Measurements from ENCODE around the gene ABR. TPM values are rescaled to one million over a fixed set of nuclear protein-coding genes. Genes with fewer than 3 reads are reported as not detected.

ABR gene
- total and polyA plus RNA-seq, 2 of the 8 experiments (the other 6 are each of a cell fraction or from before 2014, with no cell fraction given) = 44.8 to 47.2 TPM

- no peaks in the 10 kb centered on the region; a peak in 1 of 4 replicates for H3K9me3 ChIP-seq (ENCODE audit: insufficient read depth in 2 of 2, low read depth in 1 of 2, low read length in 1 of 2)
- POLR2A ChIA-PET (ENCODE audit: partially characterized antibody) = interaction anchor here (0.9 to 1.5 kb wide), 2 partner anchors 12 to 14 kb away, joined by 3 to 4 read pairs; no protein-coding TSS in a partner anchor
- no peak overlapping the region for H2AK5ac ChIP-seq (ENCODE audit: low read depth, low read length)
- no peak overlapping the region for H2AFZ ChIP-seq (ENCODE audit: low read length)
- H3K4me3 ChIP-seq (ENCODE audit: extremely low read depth in 1 of 4, insufficient read depth in 2 of 4, low read depth in 3 of 4, low read length in 4 of 4) = no peak overlapping the region
- H2BK12ac ChIP-seq (ENCODE audit: low read depth, low read length) = no peak overlapping the region
- 92% methylated on average over 12 of the region's 17 CpGs; no CpG with 5 or more reads in 1 of the 2 experiments for WGBS, 2 experiments (ENCODE audit: extremely low coverage in 1 of 2, insufficient coverage in 1 of 2, insufficient read length in 1 of 2, insufficient replicate concordance in 2 of 2, low coverage in 1 of 2, low lambda C conversion rate in 2 of 2, missing lambda C conversion rate in 1 of 2)
- no peak overlapping the region for H2BK120ac ChIP-seq (replicated peaks; ENCODE audit: low read depth, low read length)
- H3K23ac ChIP-seq (ENCODE audit: insufficient read length) = no peak overlapping the region
- no peak overlapping the region for H3K18ac ChIP-seq (ENCODE audit: extremely low read depth, low read length)
- H2BK5ac ChIP-seq (ENCODE audit: low read depth, low read length) = no peak overlapping the region
- no peak overlapping the region for H4K5ac ChIP-seq (ENCODE audit: insufficient read length, low read depth, low read length)
- no peak overlapping the region for H4K91ac ChIP-seq (replicated peaks; ENCODE audit: insufficient read length, low read length)
- no peaks in the 10 kb centered on the region for H3K79me2 ChIP-seq (ENCODE audit: control insufficient read depth in 1 of 2, insufficient read depth in 2 of 2, low read length in 2 of 2)
- no peak overlapping the region for H3K14ac ChIP-seq (ENCODE audit: insufficient read length)
- no peak overlapping the region for H2BK15ac ChIP-seq (ENCODE audit: low read length)
- no peaks in the 10 kb centered on the region for H3K36me3 ChIP-seq (ENCODE audit: control insufficient read depth in 2 of 4, insufficient read depth in 4 of 4, low read length in 3 of 4)
- no peak overlapping the region for H3K4me2 ChIP-seq (ENCODE audit: insufficient read depth in 1 of 2, low read depth in 2 of 2, low read length in 2 of 2)
- H3K27me3 ChIP-seq (replicated peaks in 1 of 4; ENCODE audit: control insufficient read depth in 3 of 4, extremely low read depth in 1 of 4, insufficient read depth in 3 of 4, low read length in 3 of 4) = no peaks in the 10 kb centered on the region
- no peak overlapping the region for H3K9ac ChIP-seq (replicated peaks in 1 of 4; ENCODE audit: extremely low read depth in 1 of 4, low read depth in 3 of 4, low read length in 3 of 4)
- H3K27ac ChIP-seq (ENCODE audit: low read depth, low read length) = no peak overlapping the region
- H3K23me2 ChIP-seq (ENCODE audit: low read depth, low read length) = no peaks in the 10 kb centered on the region
- DNase-seq (ENCODE audit: low read depth in 1 of 2, low spot score in 2 of 2) (no peak), FAIRE-seq (no peak)
- H2BK20ac ChIP-seq (ENCODE audit: low read length) = no peak overlapping the region
- CTCF ChIA-PET (ENCODE audit: partially characterized antibody) = interaction anchor here (0.6 to 11.3 kb wide), 6 partner anchors 21 to 525 kb away, joined by 3 to 178 read pairs (median 4); no protein-coding TSS in a partner anchor
- no peak overlapping the region for H3K4ac ChIP-seq (replicated peaks; ENCODE audit: insufficient read length, low read depth, low read length)
- peaks cover 2 to 3% of the 10 kb centered on the region in 2 experiments for H4K20me1 ChIP-seq (replicated peaks in 1 of 2; ENCODE audit: control insufficient read depth in 1 of 2, insufficient read depth in 2 of 2, low read length in 2 of 2)
- H3K4me1 ChIP-seq (replicated peaks in 1 of 4; ENCODE audit: control insufficient read depth in 3 of 4, insufficient read depth in 4 of 4, low read length in 3 of 4) = peaks cover 0 to 4% (median 1%) of the 10 kb centered on the region in 4 experiments; a peak in 2 of 7 replicates
- no peaks in the 10 kb centered on the region; the same call in 1 of the 2 replicates for H3K79me1 ChIP-seq (ENCODE audit: low read depth, low read length)
- no peak for TF ChIP-seq E2F6 (IDR thresholded peaks at IDR 0.05)
- no peak for TF ChIP-seq CTCF (IDR thresholded peaks at IDR 0.05; ENCODE audit: control extremely low read depth in 1 of 3, insufficient read depth in 1 of 3, low read depth in 1 of 3, low read length in 3 of 3)
- TF ChIP-seq CHD1 (IDR thresholded peaks at IDR 0.05; ENCODE audit: low read depth, low read length) = no peak
- no peak for TF ChIP-seq CEBPB (IDR thresholded peaks at IDR 0.05; ENCODE audit: low read depth, low read length)
- no peak for TF ChIP-seq JUND (IDR thresholded peaks at IDR 0.05; ENCODE audit: low read length)
- no peak for TF ChIP-seq POU5F1 (IDR thresholded peaks at IDR 0.05; ENCODE audit: low read depth, low read length)
- TF ChIP-seq GTF2F1 (IDR thresholded peaks at IDR 0.05; ENCODE audit: borderline replicate concordance, low read depth, low read length) = no peak
- TF ChIP-seq JUN (IDR thresholded peaks at IDR 0.05; ENCODE audit: low read depth, low read length) = no peak
- no peak for TF ChIP-seq EZH2 (IDR thresholded peaks at IDR 0.05; ENCODE audit: low read depth, low read length, severe bottlenecking)
- no peak overlapping the region for H3K56ac ChIP-seq (replicated peaks; ENCODE audit: insufficient read length, low read depth, low read length)
- H4K8ac ChIP-seq (ENCODE audit: extremely low read depth, insufficient read depth, low read length) = no peak overlapping the region
Observed at GRCh38 chr17:1144162-1144561, 35.6 kb downstream of the ABR start.
